Psoas muscle (tissue), 8 donors: ENCODE results near the gene PEPD. TPM values are rescaled to one million over a fixed set of nuclear protein-coding genes. Genes with fewer than 3 reads are reported as not detected.

Source experiments
- ATAC-seq, 4 donors: fragments of 200-7000 bp; cut with Tn5 transposase; one replicate each; pipeline ENCODE4 v1.9.1; 2020; ENCODE audit warnings: moderate library complexity in 3 of 4, mild to moderate bottlenecking in 2 of 4
- DNase-seq, 2 donors: peaks; one replicate each; pipeline ENCODE4 v3.0.0-alpha.2; 2020
- H3K27ac ChIP-seq: fragments of 200-600 bp; one replicate; pipeline ENCODE4 v1.8.0; 2022
- H3K27me3 ChIP-seq, 3 donors: fragments of 200-600 bp in 1 of 3; one replicate each; pipeline versions ENCODE4 v1.6.1 to v1.8.0; 2013 to 2022; ENCODE audit warnings: low read length in 2 of 3, mild to moderate bottlenecking in 2 of 3, moderate library complexity in 1 of 3; ENCODE audit not compliant: insufficient read depth in 3 of 3
- H3K36me3 ChIP-seq, 2 donors: fragments of 200-600 bp in 1 of 2; one replicate each; pipeline versions ENCODE4 v1.6.1 to v1.8.0; 2013 to 2022; ENCODE audit warnings: low read depth in 1 of 2, mild to moderate bottlenecking in 1 of 2, moderate library complexity in 1 of 2; ENCODE audit not compliant: insufficient read depth in 1 of 2
- H3K4me1 ChIP-seq: fragments of 200-600 bp; one replicate; pipeline ENCODE4 v1.8.0; 2022
- H3K4me3 ChIP-seq: fragments of 200-600 bp; one replicate; pipeline ENCODE4 v1.8.0; 2022; ENCODE audit warnings: mild to moderate bottlenecking
- H3K9me3 ChIP-seq: fragments of 200-600 bp; one replicate; pipeline ENCODE4 v1.8.0; 2022
- WGBS, 3 donors: extraction: QIAGEN DNeasy Blood & Tissue Kit; methylation state at CpG; one replicate each; pipeline versions ENCODE4 v1.1.6 to v1.1.7; 2013; 5-methylcytosine and 5-hydroxymethylcytosine counted together
- intact Hi-C, 2 donors: fragments of 100-400 bp; cut with DNase I; formaldehyde crosslinking; loops; one replicate each; pipeline versions ENCODE4 v1.11.0 to v1.14.2; 2022
- polyA plus RNA-seq, 3 donors: library from polyadenylated mRNA; stranded (reverse); fragments of 200-250 nt; gene quantifications; one replicate each; pipeline ENCODE4 v1.2.3, GENCODE V29; 2013
- total RNA-seq, 4 donors: library from RNA; stranded (reverse); fragmentation: NEBNext Ultra II Directional in 2 of 4; extraction: Animal tissue kit (Norgen Biotek cat#: 25700) in 2 of 4; gene quantifications; one replicate each; pipeline versions ENCODE4 v1.2.1 to v1.2.4, GENCODE V29; 2021 to 2023
- TF ChIP-seq, protein P1 (sequence below): fragments of 200-600 bp; IDR thresholded peaks from one replicate; pipeline ENCODE4 v1.8.0; 2022; ENCODE audit warnings: antibody characterized with exemption
- donor health status: healthy with polysubstance abuse.
- donor health status: DM: no; HTN: no; CAD: no; lungs with moderate emphysema.
- donor health status: Bipolar disorder and iron deficiency.
- donor health status: healthy.
- donor health status: DM: yes; HTN: yes; CAD: no.
- donor health status: DM: no; HTN: no; CAD: no.
- donor health status: DM: no; HTN: no; CAD: no.
- donor health status: DM: yes; HTN: yes; CAD: no.

PEPD gene
- total and polyA plus RNA-seq, 7 donors = 26.3 to 40.2 (median 35.1) TPM

DNA sequence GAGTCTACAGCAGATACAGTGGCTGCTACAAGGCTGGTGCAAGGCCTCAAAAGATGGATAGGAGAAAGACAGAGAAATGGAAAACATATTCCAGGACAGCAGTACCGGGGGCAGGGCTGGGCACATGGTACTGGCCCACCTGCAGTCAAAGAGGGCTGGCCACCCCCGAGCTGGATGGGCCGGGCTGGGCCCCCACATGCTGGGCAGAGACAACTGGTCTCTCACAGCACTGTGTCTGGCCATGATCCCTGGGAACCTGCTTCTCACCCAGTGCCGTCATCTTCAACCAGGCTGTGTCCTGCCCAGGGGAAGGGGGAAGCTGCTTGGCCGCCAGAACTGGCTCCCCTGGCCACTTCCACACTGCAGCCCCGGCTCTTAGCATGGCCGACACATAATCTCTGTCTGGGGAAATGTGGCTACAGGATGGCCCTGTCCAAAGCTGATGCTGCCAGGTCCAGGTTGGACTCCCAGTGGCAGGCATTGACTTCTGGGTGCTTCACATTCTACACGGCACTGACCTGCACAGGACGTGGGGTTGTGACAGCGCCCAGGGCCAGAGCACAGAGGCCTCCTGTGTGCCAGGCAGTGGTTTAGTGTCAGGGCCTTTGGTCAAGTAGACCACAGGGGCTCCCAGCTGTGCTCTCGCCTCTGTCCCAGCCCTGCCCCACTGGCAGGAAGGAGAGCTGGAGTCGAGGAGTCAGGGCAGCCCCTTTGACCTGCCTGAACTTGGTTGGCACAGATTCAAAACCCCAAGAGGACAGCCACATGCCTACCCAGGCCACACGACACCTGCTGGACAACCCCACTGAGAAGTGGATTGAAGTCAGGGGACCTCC is 21.7 kb downstream of the PEPD start:
- H3K36me3 ChIP-seq = peaks cover 0 to 46% of the 10 kb centered on the region in 2 donors
- H3K4me1 ChIP-seq = no peaks in the 10 kb centered on the region
- 85 to 89% (median 86%) methylated on average over 11 to 13 of the region's 13 CpGs for WGBS, 3 donors
- no peak for ATAC-seq
- H3K27ac ChIP-seq = no peak overlapping the region
- DNase-seq = no peak
- no peaks in the 10 kb centered on the region for H3K9me3 ChIP-seq
- no peaks in the 10 kb centered on the region for H3K27me3 ChIP-seq
- H3K4me3 ChIP-seq = no peak overlapping the region
- TF ChIP-seq, protein P1, sequence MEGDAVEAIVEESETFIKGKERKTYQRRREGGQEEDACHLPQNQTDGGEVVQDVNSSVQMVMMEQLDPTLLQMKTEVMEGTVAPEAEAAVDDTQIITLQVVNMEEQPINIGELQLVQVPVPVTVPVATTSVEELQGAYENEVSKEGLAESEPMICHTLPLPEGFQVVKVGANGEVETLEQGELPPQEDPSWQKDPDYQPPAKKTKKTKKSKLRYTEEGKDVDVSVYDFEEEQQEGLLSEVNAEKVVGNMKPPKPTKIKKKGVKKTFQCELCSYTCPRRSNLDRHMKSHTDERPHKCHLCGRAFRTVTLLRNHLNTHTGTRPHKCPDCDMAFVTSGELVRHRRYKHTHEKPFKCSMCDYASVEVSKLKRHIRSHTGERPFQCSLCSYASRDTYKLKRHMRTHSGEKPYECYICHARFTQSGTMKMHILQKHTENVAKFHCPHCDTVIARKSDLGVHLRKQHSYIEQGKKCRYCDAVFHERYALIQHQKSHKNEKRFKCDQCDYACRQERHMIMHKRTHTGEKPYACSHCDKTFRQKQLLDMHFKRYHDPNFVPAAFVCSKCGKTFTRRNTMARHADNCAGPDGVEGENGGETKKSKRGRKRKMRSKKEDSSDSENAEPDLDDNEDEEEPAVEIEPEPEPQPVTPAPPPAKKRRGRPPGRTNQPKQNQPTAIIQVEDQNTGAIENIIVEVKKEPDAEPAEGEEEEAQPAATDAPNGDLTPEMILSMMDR = no peak
- intact Hi-C loops = no loop called here

DNA sequence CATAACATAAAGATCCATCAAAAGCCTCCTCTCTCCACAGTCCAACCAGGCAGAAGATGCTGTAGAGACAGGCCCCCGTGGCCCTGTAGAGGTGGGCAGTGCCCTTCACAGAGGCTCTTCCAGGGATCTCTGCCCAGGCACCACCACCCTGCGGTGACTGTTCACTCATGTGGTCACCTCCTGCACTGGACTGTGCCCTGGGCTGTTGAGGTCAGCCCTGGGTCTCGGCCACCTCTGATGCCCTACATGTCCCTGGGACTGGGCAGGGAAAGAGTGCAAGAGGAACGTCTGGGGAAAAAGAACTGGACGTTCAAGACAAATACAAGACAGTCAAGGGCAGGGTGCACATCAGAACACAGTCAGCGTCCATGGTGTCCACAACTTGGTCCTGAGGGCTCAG is 22.3 kb downstream of the PEPD start:
- DNase-seq (no peak), ATAC-seq (no peak)
- H3K9me3 ChIP-seq = no peaks in the 10 kb centered on the region
- 76 to 77% (median 76%) methylated on average over 6 of the region's 6 CpGs for WGBS, 3 donors
- no peak overlapping the region for H3K4me3 ChIP-seq
- intact Hi-C loops = no loop called here
- peaks cover 0 to 42% of the 10 kb centered on the region in 2 donors for H3K36me3 ChIP-seq
- H3K27ac ChIP-seq = no peak overlapping the region
- H3K27me3 ChIP-seq = no peaks in the 10 kb centered on the region
- TF ChIP-seq, protein P1 = no peak
- H3K4me1 ChIP-seq = no peaks in the 10 kb centered on the region

DNA sequence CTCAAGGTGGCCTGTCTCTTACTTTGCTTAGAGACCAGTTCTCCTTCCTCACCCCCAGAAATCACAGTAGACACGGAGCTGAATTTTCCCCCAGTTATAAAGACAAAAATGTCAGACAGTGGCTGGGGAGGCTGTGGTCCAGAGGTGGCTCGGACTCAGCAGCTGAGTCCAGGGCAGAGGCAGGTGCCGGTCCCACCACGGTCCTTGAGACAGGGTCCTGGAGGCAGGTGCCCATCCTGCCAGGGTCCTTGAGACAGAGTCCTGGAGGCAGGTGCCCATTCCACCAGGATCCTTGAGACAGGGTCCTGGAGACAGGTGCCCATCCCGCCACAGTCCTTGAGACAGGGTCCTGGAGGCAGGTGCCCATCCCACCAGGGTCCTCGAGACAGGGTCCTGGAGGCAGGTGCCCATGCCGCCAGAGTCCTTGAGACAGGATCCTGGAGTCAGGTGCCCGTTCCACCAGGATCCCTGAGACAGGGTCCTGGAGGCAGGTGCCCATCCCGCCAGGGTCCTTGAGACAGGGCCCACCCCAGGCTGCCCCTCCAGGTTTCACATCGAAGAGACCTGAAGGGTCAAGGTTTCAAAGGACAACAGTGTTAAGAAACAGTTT is 23.1 kb downstream of the PEPD start:
- Histone ChIP-seq H3K4me1 (no peaks in the 10 kb centered on the region), H3K27ac (no peak overlapping the region), H3K4me3 (no peak overlapping the region), H3K27me3 (no peaks in the 10 kb centered on the region), H3K36me3 (peaks cover 0 to 37% of the 10 kb centered on the region in 2 donors), H3K9me3 (no peaks in the 10 kb centered on the region)
- intact Hi-C loops = no loop called here
- ATAC-seq (no peak), DNase-seq (no peak)
- TF ChIP-seq, protein P1 = no peak
- WGBS, 3 donors = 93 to 99% (median 95%) methylated on average over 10 of the region's 10 CpGs

DNA sequence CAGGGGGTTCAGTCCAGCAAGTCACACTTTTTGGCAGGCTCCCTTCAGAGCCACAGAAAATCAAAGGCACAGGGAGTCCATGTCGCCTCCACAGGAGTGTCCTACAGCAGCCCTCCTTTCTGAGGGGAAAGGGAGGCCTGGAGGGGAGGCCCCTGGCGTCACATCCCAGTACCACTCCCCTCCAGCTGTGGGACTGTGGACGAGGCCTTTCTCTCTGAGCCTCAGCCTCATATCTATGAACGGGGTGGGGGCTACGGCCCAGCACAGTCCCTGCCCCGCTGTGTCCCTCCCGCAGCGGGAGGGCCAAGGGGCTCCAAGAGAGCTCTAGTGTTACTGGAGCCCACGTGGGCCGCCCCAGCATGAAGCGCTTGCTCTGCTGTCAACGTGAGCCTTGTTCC is 23.8 kb downstream of the PEPD start:
- no peak overlapping the region for H3K4me3 ChIP-seq
- H3K27me3 ChIP-seq = no peaks in the 10 kb centered on the region
- TF ChIP-seq, protein P1 = no peak
- intact Hi-C loops = no loop called here
- peaks cover 0 to 40% of the 10 kb centered on the region in 2 donors for H3K36me3 ChIP-seq
- H3K9me3 ChIP-seq = no peaks in the 10 kb centered on the region
- H3K27ac ChIP-seq = no peak overlapping the region
- 93 to 95% (median 93%) methylated on average over 11 to 12 of the region's 12 CpGs for WGBS, 3 donors
- H3K4me1 ChIP-seq = no peaks in the 10 kb centered on the region
- ATAC-seq (no peak), DNase-seq (no peak)
